Fibroblast of skin of right biceps (primary cell): Measurements from ENCODE around the gene RBM18.
A peak's percentile ranks its signal among the peaks of the same experiment; 100 is the strongest.

Experiments used
- DNase-seq: peaks from one replicate; pipeline ENCODE4 v3.0.0-alpha.2; 2013

Gene RBM18

GRCh38 chr9:122201641-122202040 is 63.0 kb downstream of the RBM18 start:
- DNase-seq, result peak; percentile 33

DNA sequence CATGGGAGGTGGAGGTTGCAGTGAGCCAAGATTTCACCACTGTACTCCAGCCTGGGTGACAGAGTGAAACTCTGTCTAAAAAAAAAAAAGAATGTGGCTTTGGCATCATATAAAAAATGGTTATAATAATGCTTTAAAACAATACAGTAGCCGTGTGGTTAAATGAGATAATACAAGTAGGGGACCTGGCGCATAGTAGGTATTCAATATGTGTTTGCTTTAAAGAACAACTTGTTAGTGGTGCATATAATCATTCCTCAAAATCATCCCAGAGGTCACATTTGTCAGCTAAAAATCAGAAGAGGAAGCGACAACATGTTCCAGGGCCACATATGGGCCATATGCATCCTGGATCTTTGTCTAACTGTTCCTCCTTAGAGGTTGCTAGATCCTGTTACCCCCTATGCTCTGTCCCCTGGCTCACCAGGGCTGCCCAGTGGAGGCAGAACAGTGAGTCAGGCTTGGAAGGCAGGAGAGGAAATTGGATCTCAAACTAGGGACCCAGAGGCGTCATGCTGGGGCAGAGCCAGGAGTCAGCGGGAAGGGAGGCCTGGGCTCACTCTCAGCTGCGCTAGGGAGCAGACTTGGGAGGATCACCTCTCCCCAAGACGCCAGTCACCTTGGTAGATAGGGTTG is 63.6 kb downstream of the RBM18 start:
- peak; percentile 55 for DNase-seq

GRCh38 chr9:122197882-122198281 is 66.8 kb downstream of the RBM18 start:
- DNase-seq, result no peak

DNA sequence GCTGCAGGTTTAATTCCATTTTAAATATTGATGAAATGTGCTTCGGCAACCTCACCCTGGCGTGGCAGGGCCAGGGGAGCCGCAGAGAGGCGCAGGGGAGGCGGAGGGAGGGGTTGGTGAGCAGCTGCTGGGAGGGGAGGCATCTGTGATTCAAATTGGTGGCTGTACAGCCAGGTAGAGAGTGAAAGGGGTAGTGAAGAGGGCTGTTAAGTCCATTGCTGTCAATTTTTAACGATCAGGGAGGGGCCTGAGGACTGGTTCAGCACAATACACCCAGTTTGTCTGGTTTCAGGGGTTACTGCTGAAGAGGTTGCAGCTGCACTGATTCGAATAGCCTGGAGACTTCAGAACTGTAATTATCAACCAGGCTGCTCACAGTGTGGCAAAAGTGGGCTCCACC is 67.2 kb downstream of the RBM18 start:
- DNase-seq, result no peak

DNA sequence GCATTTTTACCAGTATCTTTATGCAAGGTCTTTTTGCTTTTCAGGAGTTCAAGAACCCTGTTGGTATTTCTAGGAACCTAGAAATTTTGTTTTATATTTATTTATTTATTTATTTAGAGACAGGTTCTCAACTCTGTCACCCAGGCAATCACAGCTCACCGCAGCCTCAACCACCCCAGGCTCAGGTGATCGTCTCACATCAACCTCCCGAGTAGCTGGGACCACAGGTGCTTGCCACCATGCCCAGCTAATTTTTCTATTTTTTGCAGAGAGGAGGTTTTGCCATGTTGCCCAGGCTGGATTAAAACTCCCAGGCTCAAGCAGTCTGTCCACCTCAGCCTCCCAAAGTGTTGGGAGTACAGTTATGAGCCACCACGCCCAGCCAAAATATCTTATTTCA is 68.8 kb downstream of the RBM18 start:
- DNase-seq, result no peak

DNA sequence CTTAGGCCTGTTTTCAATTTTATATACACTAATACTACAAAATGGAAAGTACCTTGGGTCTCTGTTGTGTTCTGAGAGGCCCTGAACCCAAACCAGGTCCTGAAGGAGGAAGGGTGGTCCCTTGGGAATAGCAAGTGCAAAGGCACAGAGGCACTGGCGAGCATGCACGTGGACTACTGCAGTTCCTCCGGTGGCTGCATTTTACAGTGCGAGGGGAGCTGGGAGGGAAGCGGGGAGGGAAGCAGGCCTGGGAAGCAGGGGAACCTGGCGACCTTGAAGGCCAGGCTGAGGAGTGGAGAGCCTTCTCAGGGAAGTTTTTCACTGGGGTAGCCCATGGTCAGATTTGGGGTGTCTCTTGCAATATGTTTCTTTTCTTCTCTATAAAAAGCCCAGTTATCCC is 71.0 kb downstream of the RBM18 start:
- no peak for DNase-seq

DNA sequence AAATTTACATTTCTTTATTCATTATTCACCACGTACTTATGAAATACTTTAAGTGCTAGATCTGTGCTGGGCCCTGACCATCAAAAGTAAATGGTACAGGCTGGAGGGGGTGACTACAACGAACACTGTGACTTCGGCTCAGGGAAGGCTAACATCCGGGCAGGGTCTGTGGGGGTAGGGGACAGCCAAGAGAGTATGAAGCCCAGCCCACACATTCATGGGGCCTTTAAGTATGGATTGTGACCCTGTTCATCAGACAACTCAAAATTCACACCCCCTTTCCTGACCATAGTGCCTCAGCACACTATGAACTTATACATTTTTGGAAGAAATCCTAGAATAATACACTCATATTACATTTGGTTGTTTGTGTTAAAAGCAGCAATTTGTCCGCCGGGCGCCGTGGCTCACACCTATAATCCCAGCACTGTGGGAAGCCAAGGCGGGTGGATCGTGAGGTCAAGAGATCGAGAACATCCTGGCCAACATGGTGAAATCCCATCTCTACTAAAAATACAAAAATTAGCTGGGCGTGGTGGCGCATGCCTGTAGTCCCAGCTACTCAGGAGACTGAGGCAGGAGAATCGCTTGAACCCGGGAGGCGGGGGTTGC is 71.6 kb downstream of the RBM18 start:
- DNase-seq, result no peak

- no peak for DNase-seq
Observed at GRCh38 chr9:122192261-122192875, 72.3 kb downstream of the RBM18 start.

DNA sequence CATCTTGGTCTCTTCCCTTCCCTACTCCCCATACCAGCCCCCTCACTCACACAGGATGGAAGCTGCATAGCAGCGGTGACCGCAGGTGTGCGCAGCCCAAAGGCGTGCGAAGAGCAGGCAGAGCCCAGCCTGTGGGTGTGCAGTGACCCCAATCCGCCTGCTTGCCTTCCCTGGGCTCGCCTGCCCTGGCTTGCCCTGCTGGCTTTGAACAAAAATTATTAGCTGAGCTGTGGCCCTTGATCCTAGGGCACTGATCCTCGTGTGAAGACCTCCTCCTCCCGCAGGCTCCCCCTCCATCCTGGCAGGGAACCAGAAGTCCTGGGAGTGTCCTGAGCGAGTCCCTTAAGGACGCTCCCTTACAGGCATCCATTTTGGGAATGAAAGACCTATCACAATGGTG is 73.1 kb downstream of the RBM18 start:
- DNase-seq, result no peak

DNA sequence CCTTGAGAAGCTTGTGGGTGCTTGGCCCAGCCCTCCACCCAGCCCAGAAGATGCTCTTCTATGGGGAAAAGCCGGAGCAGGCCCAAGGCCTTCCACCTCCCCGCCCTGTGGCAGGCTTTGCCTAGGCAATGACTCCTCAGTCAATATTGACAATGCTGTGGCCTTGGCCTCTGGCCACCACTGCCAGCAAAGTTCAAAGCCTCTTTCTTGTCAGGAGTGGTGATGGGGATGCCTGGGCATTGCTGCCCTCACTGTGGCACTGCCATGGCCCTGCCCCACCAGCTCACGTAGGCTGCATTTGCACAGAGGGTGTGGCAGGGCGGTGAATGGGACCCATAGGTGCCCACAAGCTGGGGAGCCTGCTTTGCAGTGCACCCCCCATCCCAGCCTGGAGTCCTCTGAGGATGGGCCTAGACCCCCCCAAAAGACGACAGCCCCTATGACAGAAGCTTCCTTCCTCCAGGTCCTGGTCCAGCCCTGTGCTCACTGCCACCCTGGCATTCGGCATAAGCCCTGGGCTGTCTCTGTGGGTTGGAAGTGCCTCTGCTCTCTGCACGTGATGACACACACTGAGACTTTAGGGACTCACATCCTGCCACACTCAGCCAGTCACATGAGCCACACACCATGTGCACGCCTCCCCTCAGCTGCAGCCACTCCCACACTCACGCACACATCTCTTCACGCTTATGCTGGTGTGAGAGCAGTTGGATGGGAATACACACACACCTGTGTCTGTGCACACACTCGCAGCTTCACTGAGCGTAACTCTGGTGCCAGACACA is 73.9 kb downstream of the RBM18 start:
- peak; percentile 42 for DNase-seq

- no peak for DNase-seq
Observed at GRCh38 chr9:122188369-122188768, 76.3 kb downstream of the RBM18 start.
